DOHH2 (cell line): ENCODE measurements around the gene NMUR1.

Experiments
- EZH2phosphoT487 ChIP-seq: fragments of 200-600 bp; sonication (generic); IDR thresholded peaks from 2 replicates; pipeline ENCODE4 v1.6.1; 2017; ENCODE audit warnings: borderline replicate concordance, mild to moderate bottlenecking, antibody characterized with exemption, low read length, moderate library complexity, mixed read lengths
- TF ChIP-seq, protein P1 (sequence below): fragments of 200-600 bp; sonication (generic); IDR thresholded peaks from one replicate; pipeline ENCODE4 v1.5.1; 2014; ENCODE audit warnings: antibody characterized with exemption, mild to moderate bottlenecking, low read depth, low read length; ENCODE audit not compliant: poor library complexity, severe bottlenecking

DNA sequence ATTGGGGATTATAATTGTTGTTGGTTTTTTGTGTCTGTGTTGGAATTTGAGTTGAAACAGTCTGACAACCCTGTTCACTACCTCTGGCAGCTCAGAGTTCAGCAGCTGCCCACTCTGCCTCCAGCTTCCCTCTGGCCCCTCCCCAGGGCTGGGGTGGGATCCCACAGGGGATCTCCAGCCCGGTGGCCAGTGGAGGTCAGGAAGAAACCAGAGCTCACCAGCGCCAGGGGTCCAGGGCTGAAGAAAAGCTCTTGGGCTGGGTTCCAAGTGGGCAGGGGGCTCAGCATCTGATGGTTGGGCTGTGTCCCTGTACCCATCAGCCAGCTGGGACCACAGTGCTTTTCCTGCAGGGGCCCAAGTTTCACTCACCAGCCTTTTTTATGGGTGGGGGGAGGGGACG is 49.5 kb downstream of the NMUR1 start:
- TF ChIP-seq, protein P1, sequence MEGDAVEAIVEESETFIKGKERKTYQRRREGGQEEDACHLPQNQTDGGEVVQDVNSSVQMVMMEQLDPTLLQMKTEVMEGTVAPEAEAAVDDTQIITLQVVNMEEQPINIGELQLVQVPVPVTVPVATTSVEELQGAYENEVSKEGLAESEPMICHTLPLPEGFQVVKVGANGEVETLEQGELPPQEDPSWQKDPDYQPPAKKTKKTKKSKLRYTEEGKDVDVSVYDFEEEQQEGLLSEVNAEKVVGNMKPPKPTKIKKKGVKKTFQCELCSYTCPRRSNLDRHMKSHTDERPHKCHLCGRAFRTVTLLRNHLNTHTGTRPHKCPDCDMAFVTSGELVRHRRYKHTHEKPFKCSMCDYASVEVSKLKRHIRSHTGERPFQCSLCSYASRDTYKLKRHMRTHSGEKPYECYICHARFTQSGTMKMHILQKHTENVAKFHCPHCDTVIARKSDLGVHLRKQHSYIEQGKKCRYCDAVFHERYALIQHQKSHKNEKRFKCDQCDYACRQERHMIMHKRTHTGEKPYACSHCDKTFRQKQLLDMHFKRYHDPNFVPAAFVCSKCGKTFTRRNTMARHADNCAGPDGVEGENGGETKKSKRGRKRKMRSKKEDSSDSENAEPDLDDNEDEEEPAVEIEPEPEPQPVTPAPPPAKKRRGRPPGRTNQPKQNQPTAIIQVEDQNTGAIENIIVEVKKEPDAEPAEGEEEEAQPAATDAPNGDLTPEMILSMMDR: no peak
- no peak for TF ChIP-seq EZH2phosphoT487
